Activated naive CD8-positive, alpha-beta T cell treated with anti-CD3 and anti-CD28 coated beads for 36 hours (primary cell): ENCODE measurements around the gene CELF3. TPM values are rescaled to one million over a fixed set of nuclear protein-coding genes. Genes with fewer than 3 reads are reported as not detected.

Experiments used
- DNase-seq: peaks from one replicate; pipeline ENCODE4 v3.0.0; 2021
- H3K27ac Mint-ChIP-seq: one replicate; pipeline ENCODE4 v1.8.0; 2022; ENCODE audit warnings: mild to moderate bottlenecking, moderate library complexity, mixed read lengths
- H3K27me3 Mint-ChIP-seq: one replicate; pipeline ENCODE4 v1.8.0; 2022; ENCODE audit warnings: mild to moderate bottlenecking, mixed read lengths
- H3K36me3 Mint-ChIP-seq: one replicate; pipeline ENCODE4 v1.8.0; 2021; ENCODE audit warnings: mild to moderate bottlenecking, mixed read lengths
- H3K4me1 Mint-ChIP-seq: one replicate; pipeline ENCODE4 v1.8.0; 2021; ENCODE audit warnings: mixed read lengths
- H3K4me3 Mint-ChIP-seq: one replicate; pipeline ENCODE4 v1.8.0; 2022; ENCODE audit warnings: mild to moderate bottlenecking, moderate library complexity, mixed read lengths
- H3K9me3 Mint-ChIP-seq: one replicate; pipeline ENCODE4 v1.8.0; 2022; ENCODE audit warnings: mixed read lengths
- total RNA-seq, 2 experiments: library from RNA; stranded (reverse); gene quantifications; one replicate each; pipeline ENCODE4 v1.2.3, GENCODE V29; 2021

Gene CELF3
- total RNA-seq, 2 experiments from 2014 or later = not detected

GRCh38 chr1:151729157-151729965 lies 12.8 kb upstream of the CELF3 start:
- no peaks in the 10 kb centered on the region for H3K36me3 Mint-ChIP-seq
- no peaks in the 10 kb centered on the region for H3K9me3 Mint-ChIP-seq
- DNase-seq = no peak
- H3K27me3 Mint-ChIP-seq = peaks cover 55% of the 10 kb centered on the region
- no peaks in the 10 kb centered on the region for H3K4me1 Mint-ChIP-seq
- H3K4me3 Mint-ChIP-seq = no peak overlapping the region
- no peak overlapping the region for H3K27ac Mint-ChIP-seq

- H3K36me3 Mint-ChIP-seq = no peaks in the 10 kb centered on the region
- DNase-seq = no peak
- no peaks in the 10 kb centered on the region for H3K9me3 Mint-ChIP-seq
- peaks cover 65% of the 10 kb centered on the region for H3K27me3 Mint-ChIP-seq
- no peak overlapping the region for H3K4me3 Mint-ChIP-seq
- H3K27ac Mint-ChIP-seq = no peak overlapping the region
- H3K4me1 Mint-ChIP-seq = no peaks in the 10 kb centered on the region
These were observed 11.8 kb upstream of the CELF3 start for GRCh38 chr1:151728151-151729054.

DNA sequence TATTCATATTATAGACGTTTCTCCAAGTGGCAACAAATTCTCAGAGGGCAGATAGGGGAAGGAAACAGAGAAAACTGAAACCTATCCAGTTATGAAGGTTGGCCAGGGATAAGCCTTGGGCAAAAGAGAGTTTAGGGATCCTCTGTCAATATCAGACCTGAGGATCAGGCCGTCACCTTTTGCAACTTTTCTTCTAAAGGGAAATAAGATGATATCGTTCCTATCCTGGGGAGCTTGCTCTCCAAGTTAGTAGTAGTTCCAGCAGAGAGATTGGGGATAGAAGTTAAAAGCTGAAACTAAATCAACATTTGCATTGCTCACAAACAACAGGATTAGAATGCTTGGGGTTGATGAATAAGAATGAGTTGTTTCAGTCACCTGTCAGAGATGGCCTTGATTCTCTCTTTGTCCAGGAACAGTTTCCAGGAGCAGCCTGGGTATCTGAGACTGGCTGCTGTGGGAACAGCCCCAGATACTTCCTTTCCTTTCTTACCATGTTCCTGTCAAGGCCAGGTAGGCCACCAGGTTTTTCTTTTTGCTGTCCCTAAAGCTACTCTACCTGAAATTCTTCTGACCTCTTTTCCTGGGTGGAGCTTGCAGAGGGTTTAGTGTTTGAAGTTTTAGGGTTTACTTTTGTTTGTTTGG lies 7.2 kb upstream of the CELF3 start:
- Mint-ChIP-seq H3K4me3 (no peak overlapping the region), H3K27ac (no peak overlapping the region), H3K4me1 (peaks cover 13% of the 10 kb centered on the region), H3K9me3 (no peaks in the 10 kb centered on the region), H3K36me3 (no peaks in the 10 kb centered on the region), H3K27me3 (peaks cover 87% of the 10 kb centered on the region)
- no peak for DNase-seq

GRCh38 chr1:151721788-151722510 lies 5.3 kb upstream of the CELF3 start:
- peak overlapping the region; percentile 74 for H3K4me3 Mint-ChIP-seq
- peaks cover 89% of the 10 kb centered on the region for H3K27me3 Mint-ChIP-seq
- DNase-seq = no peak
- H3K4me1 Mint-ChIP-seq = peaks cover 15% of the 10 kb centered on the region
- no peaks in the 10 kb centered on the region for H3K9me3 Mint-ChIP-seq
- H3K27ac Mint-ChIP-seq = no peak overlapping the region
- H3K36me3 Mint-ChIP-seq = no peaks in the 10 kb centered on the region

DNA sequence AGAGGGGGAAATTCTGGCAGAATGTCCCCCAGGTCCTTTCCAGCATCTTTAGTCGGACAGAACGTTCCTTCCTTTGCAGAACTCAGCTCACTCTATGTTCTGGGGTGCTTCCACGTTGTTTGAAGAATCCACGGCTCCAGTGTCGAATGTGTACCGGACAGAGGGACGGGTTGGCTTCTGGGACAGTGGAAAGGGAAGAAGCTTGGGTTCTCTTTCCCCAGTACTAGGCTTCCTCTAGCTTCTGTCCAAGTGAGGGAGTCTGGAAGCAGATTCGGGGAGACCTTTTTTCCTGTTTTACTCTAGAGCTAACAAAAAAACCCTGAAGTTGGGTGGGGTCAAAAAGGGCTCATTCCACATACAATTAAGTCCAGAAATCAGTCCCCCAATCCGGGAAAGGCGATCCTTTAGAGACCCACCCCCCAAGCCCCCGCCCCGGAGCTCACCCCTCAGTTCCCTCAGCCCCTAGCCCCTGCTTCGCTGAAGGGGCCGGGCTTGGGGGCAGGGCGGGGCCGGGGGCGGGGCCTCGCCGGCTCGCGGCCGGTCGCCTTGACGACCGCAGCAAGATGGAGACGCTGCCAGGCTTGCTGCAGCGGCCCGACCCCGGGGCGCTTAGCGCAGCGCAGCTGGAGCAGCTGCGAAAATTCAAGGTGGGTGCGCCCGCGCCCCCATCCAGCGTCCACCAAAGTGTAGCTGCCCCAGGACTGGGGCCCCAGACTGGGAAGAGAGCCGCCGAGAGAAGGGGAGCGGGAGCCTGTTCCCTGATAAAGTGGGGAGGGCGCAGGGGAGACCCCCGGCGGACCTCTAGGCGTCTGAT lies 4.6 kb upstream of the CELF3 start, which contains the start of gene RIIAD1:
TSS of gene RIIAD1 (plus strand) at position 549 of the 814 bp plus-strand sequence. CDS start at position 564, 15 bp downstream.
- H3K9me3 Mint-ChIP-seq = no peaks in the 10 kb centered on the region
- no peaks in the 10 kb centered on the region for H3K36me3 Mint-ChIP-seq
- DNase-seq = peak; percentile 53
- H3K4me1 Mint-ChIP-seq = peaks cover 18% of the 10 kb centered on the region
- peaks cover 89% of the 10 kb centered on the region for H3K27me3 Mint-ChIP-seq
- peak within 1 kb of the TSS; percentile 26 for H3K27ac Mint-ChIP-seq
- H3K4me3 Mint-ChIP-seq = peak within 1 kb of the TSS; percentile 74

- Mint-ChIP-seq H3K9me3 (no peaks in the 10 kb centered on the region), H3K27ac (peak overlapping the region; percentile 26), H3K27me3 (peaks cover 89% of the 10 kb centered on the region), H3K4me3 (peak overlapping the region; percentile 73), H3K4me1 (peaks cover 18% of the 10 kb centered on the region), H3K36me3 (no peaks in the 10 kb centered on the region)
- DNase-seq = no peak
These were observed 4.0 kb upstream of the CELF3 start for GRCh38 chr1:151720554-151720953.

DNA sequence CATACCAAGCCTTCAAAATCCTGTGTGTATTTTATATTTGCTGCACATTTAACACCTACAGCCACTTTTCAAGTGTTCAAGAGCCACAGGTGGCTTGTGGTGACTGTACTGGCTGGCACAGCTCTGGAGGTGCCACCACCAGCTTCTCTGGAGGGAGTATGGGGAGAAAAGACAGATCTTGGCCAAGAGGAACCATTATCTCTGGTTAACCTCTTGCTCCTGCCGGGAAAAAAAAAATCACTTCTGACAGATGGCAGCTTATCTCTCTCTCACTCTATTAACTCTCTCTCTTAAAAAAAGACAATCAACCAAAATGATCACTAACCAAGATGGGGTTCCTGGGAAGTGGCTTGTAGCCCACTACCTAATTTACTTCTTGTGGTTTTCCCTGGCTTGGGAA lies 3.5 kb upstream of the CELF3 start:
- peaks cover 89% of the 10 kb centered on the region for H3K27me3 Mint-ChIP-seq
- H3K4me1 Mint-ChIP-seq = peaks cover 18% of the 10 kb centered on the region
- H3K27ac Mint-ChIP-seq = no peak overlapping the region
- DNase-seq = no peak
- H3K9me3 Mint-ChIP-seq = no peaks in the 10 kb centered on the region
- no peaks in the 10 kb centered on the region for H3K36me3 Mint-ChIP-seq
- H3K4me3 Mint-ChIP-seq = peak overlapping the region; percentile 13

GRCh38 chr1:151718666-151719065 lies 2.1 kb upstream of the CELF3 start:
- DNase-seq = no peak
- Mint-ChIP-seq H3K9me3 (no peaks in the 10 kb centered on the region), H3K4me1 (peaks cover 18% of the 10 kb centered on the region), H3K27ac (no peak overlapping the region), H3K4me3 (no peak overlapping the region), H3K36me3 (no peaks in the 10 kb centered on the region), H3K27me3 (peaks cover 87% of the 10 kb centered on the region)

DNA sequence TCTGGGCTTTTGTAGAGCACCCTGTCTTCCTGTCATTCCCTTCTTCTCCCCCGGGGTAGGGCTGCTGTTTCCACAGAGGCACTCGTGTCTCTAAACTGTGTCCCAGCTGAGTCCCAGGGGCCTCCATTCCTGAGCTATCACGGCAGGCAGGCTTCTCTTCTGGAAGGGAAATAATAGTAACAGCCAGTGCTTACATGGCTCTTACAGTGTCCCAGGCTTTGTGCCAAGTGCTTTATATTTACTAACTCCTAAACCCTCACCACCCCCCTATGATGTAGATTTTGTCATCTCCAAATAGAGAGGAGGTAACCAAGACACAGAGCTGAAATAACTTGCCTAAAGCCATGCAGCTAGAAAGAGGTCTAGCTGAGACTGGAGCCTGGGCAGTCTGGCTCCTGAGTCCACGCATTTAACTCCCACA lies 1.4 kb upstream of the CELF3 start:
- Mint-ChIP-seq H3K4me3 (no peak overlapping the region), H3K27me3 (peaks cover 82% of the 10 kb centered on the region), H3K9me3 (no peaks in the 10 kb centered on the region), H3K36me3 (no peaks in the 10 kb centered on the region), H3K4me1 (peaks cover 18% of the 10 kb centered on the region), H3K27ac (no peak overlapping the region)
- no peak for DNase-seq

- Mint-ChIP-seq H3K4me3 (no peak overlapping the region), H3K27me3 (peaks cover 65% of the 10 kb centered on the region), H3K4me1 (peaks cover 14% of the 10 kb centered on the region), H3K9me3 (no peaks in the 10 kb centered on the region), H3K27ac (no peak overlapping the region), H3K36me3 (no peaks in the 10 kb centered on the region)
- DNase-seq = no peak
These were observed 219 bp downstream of the CELF3 start for GRCh38 chr1:151716405-151716762.

GRCh38 chr1:151715726-151716404 lies 738 bp downstream of the CELF3 start:
- Mint-ChIP-seq H3K9me3 (no peaks in the 10 kb centered on the region), H3K4me1 (peaks cover 13% of the 10 kb centered on the region), H3K36me3 (no peaks in the 10 kb centered on the region), H3K4me3 (no peak overlapping the region), H3K27me3 (peaks cover 63% of the 10 kb centered on the region), H3K27ac (no peak overlapping the region)
- DNase-seq = no peak

- peaks cover 5% of the 10 kb centered on the region for H3K4me1 Mint-ChIP-seq
- no peak overlapping the region for H3K27ac Mint-ChIP-seq
- H3K9me3 Mint-ChIP-seq = no peaks in the 10 kb centered on the region
- no peak for DNase-seq
- H3K27me3 Mint-ChIP-seq = peaks cover 57% of the 10 kb centered on the region
- H3K4me3 Mint-ChIP-seq = no peak overlapping the region
- no peaks in the 10 kb centered on the region for H3K36me3 Mint-ChIP-seq
These were observed 1.5 kb downstream of the CELF3 start for GRCh38 chr1:151714820-151715725.

DNA sequence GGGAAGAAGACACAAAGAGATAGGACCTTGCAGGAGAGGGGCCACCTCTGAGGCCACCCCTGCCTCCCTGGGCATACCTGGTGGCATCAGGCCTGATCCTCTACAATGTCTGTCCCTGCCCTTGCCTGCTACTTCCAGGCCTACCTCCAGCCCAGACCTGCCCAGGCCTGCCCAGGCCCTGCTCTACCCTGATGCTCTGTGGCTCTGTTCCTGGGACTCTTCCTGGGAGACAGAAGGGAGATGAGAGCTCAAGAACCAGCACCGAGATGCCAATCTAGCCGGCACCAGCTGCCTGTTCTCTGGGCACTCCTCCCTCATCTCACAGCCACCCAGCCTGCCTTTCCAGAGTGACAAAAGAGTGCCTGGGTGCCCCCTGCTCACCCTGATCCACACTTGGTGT lies 2.7 kb downstream of the CELF3 start:
- no peak overlapping the region for H3K4me3 Mint-ChIP-seq
- no peak overlapping the region for H3K27ac Mint-ChIP-seq
- H3K4me1 Mint-ChIP-seq = peaks cover 5% of the 10 kb centered on the region
- peaks cover 54% of the 10 kb centered on the region for H3K27me3 Mint-ChIP-seq
- H3K36me3 Mint-ChIP-seq = no peaks in the 10 kb centered on the region
- H3K9me3 Mint-ChIP-seq = no peaks in the 10 kb centered on the region
- no peak for DNase-seq
